ENCODE results near the gene HHIPL1. TPM values are rescaled to one million over a fixed set of nuclear protein-coding genes. Genes with fewer than 3 reads are reported as not detected.

Gene HHIPL1
- polyA plus RNA-seq, 2 of the 4 experiments (the other 2 are of a cell fraction): 0.19 to 0.23 TPM

GRCh38 chr14:99677231-99678140, 32.6 kb downstream of the HHIPL1 start:
- TF ChIP-seq RCOR1 (IDR thresholded peaks at IDR 0.05; ENCODE audit: low read depth, low read length) (no peak), ESRRA (IDR thresholded peaks at IDR 0.05; ENCODE audit: borderline replicate concordance, low read length) (no peak), USF2 (IDR thresholded peaks at IDR 0.05) (no peak), NPAS2 (CRISPR knock-in tag; IDR thresholded peaks at IDR 0.05; ENCODE audit: borderline replicate concordance) (no peak), JUNB (IDR thresholded peaks at IDR 0.05) (no peak), PHF8 (IDR thresholded peaks at IDR 0.05; ENCODE audit: borderline replicate concordance, low read depth) (no peak), GATA3 (IDR thresholded peaks at IDR 0.05; ENCODE audit: borderline replicate concordance) (no peak), RAD21 (conservative IDR thresholded peaks at IDR 0.05 in 1 of 2, IDR thresholded peaks at IDR 0.05 in 1 of 2) (no peak), PBX3 (IDR thresholded peaks at IDR 0.05) (no peak), POLR2A (IDR thresholded peaks at IDR 0.05; ENCODE audit: low read length) (no peak), CBX2 (IDR thresholded peaks at IDR 0.05; ENCODE audit: borderline replicate concordance, low read depth) (no peak), HMGXB4 (CRISPR knock-in tag; IDR thresholded peaks at IDR 0.05; ENCODE audit: borderline replicate concordance) (no peak), JUN (IDR thresholded peaks at IDR 0.05) (no peak), MYC (IDR thresholded peaks at IDR 0.05; ENCODE audit: borderline replicate concordance, low read length) (no peak)
- 82% methylated on average over 11 of the region's 16 CpGs for WGBS (ENCODE audit: missing lambda C conversion rate)
- ChIA-PET POLR2A (no interaction called here), CTCF (interaction anchor here (1.1 to 4.2 kb wide), 5 partner anchors 11 to 269 kb away, joined by 3 to 19 read pairs (median 5); no protein-coding TSS in a partner anchor)
- DNase-seq (ENCODE audit: low read depth in 1 of 2, low spot score in 1 of 2): no peak
- FAIRE-seq: no peak
- Histone ChIP-seq H3K4me2 (no peak overlapping the region), H3K27ac (no peak overlapping the region), H3K4me1 (0 out of 3 replicates have a peak, but pooled peaks cover 2% of the 10 kb centered on the region), H3K4me3 (no peak overlapping the region), H3K9me3 (peaks cover 18% of the 10 kb centered on the region; the same call in 2 of the 3 replicates)
- no peak for ATAC-seq

- ATAC-seq (no peak), FAIRE-seq (no peak), DNase-seq (ENCODE audit: low read depth in 1 of 2, low spot score in 1 of 2) (no peak)
- ChIA-PET CTCF (interaction anchor here (1.2 to 4.2 kb wide), 3 partner anchors 10 to 269 kb away, joined by 3 to 19 read pairs (median 18); no protein-coding TSS in a partner anchor), POLR2A (no interaction called here)
- Histone ChIP-seq H3K4me1 (no peaks in the 10 kb centered on the region), H3K9me3 (peaks cover 18% of the 10 kb centered on the region; the same call in 2 of the 3 replicates), H3K4me2 (no peak overlapping the region), H3K4me3 (no peak overlapping the region), H3K27ac (no peak overlapping the region)
- WGBS (ENCODE audit: missing lambda C conversion rate): 85% methylated on average over 6 of the region's 6 CpGs
- no peak for TF ChIP-seq RFX5 (IDR thresholded peaks at IDR 0.05)
- no peak for TF ChIP-seq PHF8 (IDR thresholded peaks at IDR 0.05; ENCODE audit: borderline replicate concordance, low read depth)
- TF ChIP-seq USF2 (IDR thresholded peaks at IDR 0.05): no peak
- TF ChIP-seq FOSL2 (IDR thresholded peaks at IDR 0.05): no peak
- TF ChIP-seq FOSL2 (CRISPR knock-in tag; IDR thresholded peaks at IDR 0.05): no peak
- no peak for TF ChIP-seq CBX2 (IDR thresholded peaks at IDR 0.05; ENCODE audit: borderline replicate concordance, low read depth)
- TF ChIP-seq ELK1 (IDR thresholded peaks at IDR 0.05; ENCODE audit: low read depth, low read length): no peak
These were observed 33.3 kb downstream of the HHIPL1 start for GRCh38 chr14:99678198-99678597.
